ENCODE measurements around the gene ZKSCAN3.

The ZKSCAN3 gene

DNA sequence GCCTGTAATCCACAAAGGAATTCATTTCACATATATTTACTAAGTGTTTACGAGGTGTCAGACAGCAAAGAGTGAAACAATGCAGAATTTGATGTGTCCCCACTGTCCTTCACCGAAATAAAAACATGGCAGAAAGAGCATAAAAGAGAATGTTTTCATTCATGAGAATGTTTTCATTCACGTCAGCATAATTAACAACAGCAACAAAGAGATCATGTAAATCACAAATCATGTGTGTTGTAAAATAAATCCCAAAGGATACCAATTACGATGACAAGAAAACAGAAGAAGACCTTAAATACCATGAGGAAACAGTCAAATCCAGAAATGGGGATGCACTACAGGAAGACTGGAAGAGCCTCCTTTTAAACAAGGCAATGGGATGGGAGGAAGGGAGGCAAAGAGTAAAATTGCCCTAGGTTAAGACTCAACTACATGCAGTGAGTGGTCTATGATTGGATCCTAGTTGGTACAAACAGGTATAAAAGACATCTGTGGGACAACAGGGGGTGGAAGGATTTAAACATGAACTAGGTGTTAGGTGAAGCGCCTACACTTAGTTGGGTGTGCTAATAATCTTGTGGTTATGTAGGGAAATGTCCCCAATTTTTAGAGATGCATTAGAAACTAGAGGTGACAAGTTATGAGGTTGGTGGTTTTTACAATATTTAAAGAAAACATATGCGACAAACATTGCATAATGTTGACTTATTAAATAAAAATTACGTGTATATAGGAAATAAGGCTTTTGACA lies 15.3 kb upstream of the ZKSCAN3 start:
- ChIA-PET POLR2A (interaction anchor here (1.1 to 3.5 kb wide), 11 partner anchors 15 to 193 kb away, joined by 3 to 24 read pairs (median 6); partner anchors contain the start of genes PGBD1, ZKSCAN3 and ZKSCAN8), CTCF (interaction anchor here (0.6 kb wide), 1 partner anchor 1172 kb away, joined by 6 read pairs; no protein-coding TSS in a partner anchor)
- TF ChIP-seq SP1 (IDR thresholded peaks at IDR 0.05) (no peak), ZNF384 (IDR thresholded peaks at IDR 0.05) (no peak), ELF4 (IDR thresholded peaks at IDR 0.05) (no peak), LEF1 (IDR thresholded peaks at IDR 0.05; ENCODE audit: borderline replicate concordance) (no peak), L3MBTL2 (conservative IDR thresholded peaks at IDR 0.05) (no peak), TARDBP (IDR thresholded peaks at IDR 0.05) (no peak), FOXM1 (IDR thresholded peaks at IDR 0.05; ENCODE audit: borderline replicate concordance) (no peak), FOXK2 (IDR thresholded peaks at IDR 0.05) (no peak), CTBP1 (IDR thresholded peaks at IDR 0.05; ENCODE audit: borderline replicate concordance) (no peak), BHLHE40 (IDR thresholded peaks at IDR 0.05; ENCODE audit: borderline replicate concordance) (no peak), HDGF (IDR thresholded peaks at IDR 0.05; ENCODE audit: borderline replicate concordance) (no peak), FOXA1 (IDR thresholded peaks at IDR 0.05) (no peak), ARNT (IDR thresholded peaks at IDR 0.05) (no peak), NFRKB (IDR thresholded peaks at IDR 0.05) (no peak), SUZ12 (IDR thresholded peaks at IDR 0.05) (no peak)
- TF ChIP-seq, protein P1, sequence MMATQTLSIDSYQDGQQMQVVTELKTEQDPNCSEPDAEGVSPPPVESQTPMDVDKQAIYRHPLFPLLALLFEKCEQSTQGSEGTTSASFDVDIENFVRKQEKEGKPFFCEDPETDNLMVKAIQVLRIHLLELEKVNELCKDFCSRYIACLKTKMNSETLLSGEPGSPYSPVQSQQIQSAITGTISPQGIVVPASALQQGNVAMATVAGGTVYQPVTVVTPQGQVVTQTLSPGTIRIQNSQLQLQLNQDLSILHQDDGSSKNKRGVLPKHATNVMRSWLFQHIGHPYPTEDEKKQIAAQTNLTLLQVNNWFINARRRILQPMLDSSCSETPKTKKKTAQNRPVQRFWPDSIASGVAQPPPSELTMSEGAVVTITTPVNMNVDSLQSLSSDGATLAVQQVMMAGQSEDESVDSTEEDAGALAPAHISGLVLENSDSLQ (IDR thresholded peaks at IDR 0.05) = no peak
- DNase-seq (ENCODE audit: extremely low spot score) = no peak

DNA sequence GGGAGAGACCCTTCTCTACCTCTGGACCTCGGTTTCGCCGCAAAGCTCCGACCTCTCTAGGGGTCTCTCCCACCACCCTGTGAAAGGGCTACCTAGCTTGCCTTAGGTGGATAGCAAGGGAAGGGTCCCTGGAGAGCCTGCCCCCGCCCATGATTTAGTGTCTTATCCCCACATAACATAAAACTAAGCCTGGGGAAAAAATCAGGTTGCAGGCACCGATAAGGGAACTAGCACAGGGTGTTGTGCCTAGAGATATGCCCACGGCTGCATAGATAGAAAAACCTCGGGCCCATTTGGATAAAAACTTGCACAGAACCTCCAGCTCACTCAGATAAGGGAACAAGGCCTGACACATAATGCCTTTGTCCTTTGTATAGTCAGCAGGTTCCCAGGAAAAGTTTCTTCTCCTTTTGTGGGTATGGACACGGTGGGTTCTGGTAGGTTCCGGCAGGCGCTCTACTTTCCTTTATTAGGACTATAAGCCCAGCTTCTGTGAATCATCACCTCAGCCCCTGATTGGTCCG lies 14.6 kb upstream of the ZKSCAN3 start:
- TF ChIP-seq CTBP1 (IDR thresholded peaks at IDR 0.05; ENCODE audit: borderline replicate concordance) (no peak), ARNT (IDR thresholded peaks at IDR 0.05) (no peak), L3MBTL2 (conservative IDR thresholded peaks at IDR 0.05) (0 out of 2 replicates have a peak, but pooled peaks have one; percentile 26)
- ChIA-PET CTCF (interaction anchor here (0.6 kb wide), 1 partner anchor 270 kb away, joined by 11 read pairs; no protein-coding TSS in a partner anchor), POLR2A (interaction anchor here (0.7 to 3.5 kb wide), 26 partner anchors 9 to 252 kb away, joined by 3 to 24 read pairs (median 4); partner anchors contain the start of genes PGBD1, ZKSCAN3, ZKSCAN8 and ZSCAN26)
- DNase-seq (ENCODE audit: extremely low spot score) = no peak

- POLR2A ChIA-PET = interaction anchor here (0.7 to 3.5 kb wide), 28 partner anchors 9 to 251 kb away, joined by 3 to 24 read pairs (median 4); partner anchors contain the start of genes PGBD1, ZKSCAN3, ZKSCAN8 and ZSCAN26
- peak; percentile 83 for DNase-seq (ENCODE audit: extremely low spot score)
- TF ChIP-seq ZNF384 (IDR thresholded peaks at IDR 0.05) = no peak
- no peak for TF ChIP-seq SP1 (IDR thresholded peaks at IDR 0.05)
- TF ChIP-seq FOXM1 (IDR thresholded peaks at IDR 0.05; ENCODE audit: borderline replicate concordance) = no peak
- TF ChIP-seq, protein P1 (IDR thresholded peaks at IDR 0.05) = peak; percentile 87
- no peak for TF ChIP-seq HDGF (IDR thresholded peaks at IDR 0.05; ENCODE audit: borderline replicate concordance)
- TF ChIP-seq NFRKB (IDR thresholded peaks at IDR 0.05) = no peak
- no peak for TF ChIP-seq CTBP1 (IDR thresholded peaks at IDR 0.05; ENCODE audit: borderline replicate concordance)
- TF ChIP-seq ELF4 (IDR thresholded peaks at IDR 0.05) = peak; percentile 59
- no peak for TF ChIP-seq ARNT (IDR thresholded peaks at IDR 0.05)
- no peak for TF ChIP-seq SUZ12 (IDR thresholded peaks at IDR 0.05)
- no peak for TF ChIP-seq BHLHE40 (IDR thresholded peaks at IDR 0.05; ENCODE audit: borderline replicate concordance)
- no peak for TF ChIP-seq FOXK2 (IDR thresholded peaks at IDR 0.05)
- TF ChIP-seq L3MBTL2 (conservative IDR thresholded peaks at IDR 0.05) = peak; percentile 29; the same call in 1 of the 2 replicates
- no peak for TF ChIP-seq LEF1 (IDR thresholded peaks at IDR 0.05; ENCODE audit: borderline replicate concordance)
- TF ChIP-seq TARDBP (IDR thresholded peaks at IDR 0.05) = no peak
- TF ChIP-seq FOXA1 (IDR thresholded peaks at IDR 0.05) = no peak
- CTCF ChIA-PET = interaction anchor here (0.6 kb wide), 1 partner anchor 269 kb away, joined by 11 read pairs; no protein-coding TSS in a partner anchor
These were observed 14.0 kb upstream of the ZKSCAN3 start, which contains the start of gene ZSCAN31 for GRCh38 chr6:28335564-28336283. ZSCAN31 (minus strand) TSS chr6:28336148; CDS start chr6:28329683, 6,465 bp downstream.

DNA sequence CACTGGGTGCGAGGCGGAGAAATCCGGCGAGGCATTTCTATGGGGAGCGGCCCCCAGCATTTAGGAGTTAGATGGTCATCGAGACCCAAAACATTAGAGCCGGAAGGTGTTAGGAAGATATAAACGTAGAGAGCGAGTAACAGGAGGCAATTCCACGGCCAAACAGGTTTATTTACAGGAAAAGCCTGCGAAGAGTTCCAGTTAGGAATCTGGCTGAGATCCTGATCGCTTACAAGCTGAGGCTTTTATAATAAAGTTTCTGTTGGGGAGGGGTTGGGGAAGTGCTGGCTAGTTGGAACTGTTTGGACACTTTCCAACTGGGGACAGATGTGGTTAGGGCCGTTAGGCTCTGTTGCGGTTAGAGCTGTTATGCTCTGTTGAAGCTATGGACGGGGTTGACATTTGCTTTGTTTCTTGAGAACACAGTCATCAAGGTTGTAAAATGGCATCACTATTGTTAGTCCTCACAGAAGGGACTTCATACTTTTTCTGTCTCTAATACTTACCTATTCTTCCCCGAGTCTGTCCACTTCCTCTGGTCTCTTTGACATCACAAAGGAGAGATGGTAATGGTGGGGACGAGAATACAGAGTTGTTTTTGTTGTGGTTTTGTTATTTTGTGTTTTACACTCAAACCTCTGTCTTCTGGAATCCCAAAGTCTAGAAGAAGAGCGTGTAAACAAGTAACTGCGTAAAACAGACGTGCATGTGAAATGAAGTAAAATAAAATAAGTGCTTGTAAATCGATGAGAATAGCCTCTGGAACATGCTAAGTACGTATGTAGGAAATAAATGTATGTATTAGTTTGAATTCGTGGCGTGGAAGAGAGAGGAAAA lies 13.2 kb upstream of the ZKSCAN3 start:
- no peak for TF ChIP-seq FOXK2 (IDR thresholded peaks at IDR 0.05)
- TF ChIP-seq FOXM1 (IDR thresholded peaks at IDR 0.05; ENCODE audit: borderline replicate concordance) = no peak
- TF ChIP-seq ZNF384 (IDR thresholded peaks at IDR 0.05) = no peak
- no peak for TF ChIP-seq SUZ12 (IDR thresholded peaks at IDR 0.05)
- no peak for TF ChIP-seq CTBP1 (IDR thresholded peaks at IDR 0.05; ENCODE audit: borderline replicate concordance)
- no peak for TF ChIP-seq NFRKB (IDR thresholded peaks at IDR 0.05)
- POLR2A ChIA-PET = interaction anchor here (0.7 to 3.5 kb wide), 15 partner anchors 9 to 250 kb away, joined by 3 to 24 read pairs (median 4); partner anchors contain the start of genes PGBD1, ZKSCAN3, ZKSCAN4 and ZSCAN16
- CTCF ChIA-PET = interaction anchor here (1.1 kb wide), 1 partner anchor 20 kb away, joined by 3 read pairs; no protein-coding TSS in a partner anchor
- DNase-seq (ENCODE audit: extremely low spot score) = no peak

DNA sequence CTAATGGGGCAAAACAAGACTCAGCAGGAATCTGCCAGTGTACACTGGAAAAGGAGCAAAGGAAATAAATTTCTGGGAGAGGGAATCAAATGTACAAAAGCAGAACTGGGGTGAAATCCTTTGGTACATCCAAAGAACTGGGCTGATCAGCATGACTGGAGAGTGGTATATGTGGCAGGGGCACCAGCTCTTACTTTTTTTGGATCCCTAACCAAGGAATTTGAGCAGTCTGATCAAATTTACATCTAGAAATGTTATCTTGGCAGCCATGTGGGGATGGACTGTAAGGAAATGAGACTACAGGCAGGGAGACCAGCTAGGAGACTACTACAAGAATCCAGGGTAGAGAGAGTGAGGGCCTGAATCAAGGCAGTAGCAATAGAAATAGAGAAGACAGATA lies 12.6 kb upstream of the ZKSCAN3 start:
- CTCF ChIA-PET = interaction anchor here (1.1 kb wide), 1 partner anchor 19 kb away, joined by 3 read pairs; no protein-coding TSS in a partner anchor
- no peak for DNase-seq (ENCODE audit: extremely low spot score)
- TF ChIP-seq FOXA1 (IDR thresholded peaks at IDR 0.05) (no peak), L3MBTL2 (conservative IDR thresholded peaks at IDR 0.05) (no peak), SP1 (IDR thresholded peaks at IDR 0.05) (no peak), SUZ12 (IDR thresholded peaks at IDR 0.05) (no peak), BHLHE40 (IDR thresholded peaks at IDR 0.05; ENCODE audit: borderline replicate concordance) (no peak), LEF1 (IDR thresholded peaks at IDR 0.05; ENCODE audit: borderline replicate concordance) (no peak)
- TF ChIP-seq, protein P1 (IDR thresholded peaks at IDR 0.05) = no peak
- POLR2A ChIA-PET = interaction anchor here (0.7 to 3.5 kb wide), 10 partner anchors 8 to 213 kb away, joined by 3 to 24 read pairs (median 4); partner anchors contain the start of genes PGBD1, ZKSCAN3, ZKSCAN4 and ZSCAN16

Measured in HEK293T (cell line).